C4-2B (cell line): ENCODE results near the gene LRRC49.

Experiments used
- H3K27ac ChIP-seq: fragments of 450-650 bp; 2 replicates; pipeline ENCODE4 v1.5.1; 2017
- CTCF ChIP-seq: fragments of 450-650 bp; conservative IDR thresholded peaks from 2 replicates; pipeline ENCODE4 v1.5.1; 2017; ENCODE audit warnings: mild to moderate bottlenecking
- ZFX ChIP-seq: fragments of 450-650 bp; IDR thresholded peaks from 2 replicates; pipeline ENCODE4 v1.6.1; 2017

Gene LRRC49

GRCh38 chr15:71060983-71061382 lies 168.4 kb downstream of the LRRC49 start:
- TF ChIP-seq ZFX: no peak
- TF ChIP-seq CTCF: no peak
- H3K27ac ChIP-seq: no peak overlapping the region

GRCh38 chr15:71066983-71067382 lies 174.4 kb downstream of the LRRC49 start:
- TF ChIP-seq CTCF (no peak), ZFX (no peak)
- no peak overlapping the region for H3K27ac ChIP-seq

GRCh38 chr15:71069693-71070092 lies 177.1 kb downstream of the LRRC49 start:
- TF ChIP-seq ZFX (no peak), CTCF (peak; percentile 30)
- no peak overlapping the region for H3K27ac ChIP-seq

GRCh38 chr15:71071529-71071928 lies 178.9 kb downstream of the LRRC49 start:
- peak overlapping the region; percentile 85; the same call in 1 of the 2 replicates for H3K27ac ChIP-seq
- TF ChIP-seq CTCF (no peak), ZFX (no peak)

- TF ChIP-seq CTCF (no peak), ZFX (no peak)
- peak overlapping the region; percentile 28; the same call in 1 of the 2 replicates for H3K27ac ChIP-seq
Observed at GRCh38 chr15:71072423-71072822, 179.8 kb downstream of the LRRC49 start.

- H3K27ac ChIP-seq: peak overlapping the region; percentile 68
- TF ChIP-seq ZFX (no peak), CTCF (no peak)
Observed at GRCh38 chr15:71078506-71079207, 186.0 kb downstream of the LRRC49 start.

GRCh38 chr15:71079208-71080044 lies 186.8 kb downstream of the LRRC49 start:
- TF ChIP-seq CTCF (no peak), ZFX (no peak)
- peak overlapping the region; percentile 76 for H3K27ac ChIP-seq
